Cerebellar nuclear complex (tissue), 1 donor: ENCODE data around the gene ARFGAP1.

Experiments
- DNase-seq, 2 experiments: peaks; one replicate each; lab custom pipeline; 2025; lab: John Stamatoyannopoulos, UW

The ARFGAP1 gene

DNA sequence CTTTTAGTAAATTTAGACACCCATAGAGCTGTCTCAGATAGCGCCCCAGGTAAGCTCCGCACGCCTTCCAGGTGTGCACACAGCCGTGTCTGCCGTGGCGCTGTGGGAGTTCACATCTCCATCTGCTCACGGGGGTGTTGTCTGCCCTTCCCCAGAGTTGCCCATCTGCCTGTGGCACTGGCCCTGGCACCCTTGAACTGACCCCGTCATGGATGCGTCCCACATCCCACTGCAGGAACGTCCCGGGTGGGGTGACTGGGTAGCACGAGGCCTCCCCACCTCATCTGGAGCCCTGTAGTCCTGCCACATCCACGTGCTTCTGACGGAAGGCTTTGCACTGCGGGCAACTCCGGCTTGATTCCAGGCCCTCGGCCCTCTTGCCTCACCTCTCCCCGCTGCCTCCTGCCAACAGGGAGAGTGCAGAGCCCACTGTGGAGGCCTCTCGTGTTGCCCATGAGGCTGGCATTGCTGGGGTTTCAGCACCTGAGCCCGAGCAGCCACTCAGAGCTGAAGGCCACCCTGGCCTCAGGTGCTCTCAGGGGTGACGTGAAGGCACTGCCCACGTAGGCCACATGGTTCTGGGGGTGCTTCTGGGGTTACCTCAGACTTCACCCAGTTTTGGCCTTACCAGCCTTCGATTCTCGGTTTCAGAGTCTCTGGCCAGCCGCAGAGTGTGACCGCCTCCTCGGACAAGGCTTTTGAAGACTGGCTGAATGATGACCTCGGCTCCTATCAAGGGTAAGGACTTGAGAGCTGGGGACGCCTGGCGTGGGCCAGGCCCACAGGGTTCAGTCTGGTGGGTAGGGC, 5.1 kb downstream of the ARFGAP1 start:
- no peak for DNase-seq

DNA sequence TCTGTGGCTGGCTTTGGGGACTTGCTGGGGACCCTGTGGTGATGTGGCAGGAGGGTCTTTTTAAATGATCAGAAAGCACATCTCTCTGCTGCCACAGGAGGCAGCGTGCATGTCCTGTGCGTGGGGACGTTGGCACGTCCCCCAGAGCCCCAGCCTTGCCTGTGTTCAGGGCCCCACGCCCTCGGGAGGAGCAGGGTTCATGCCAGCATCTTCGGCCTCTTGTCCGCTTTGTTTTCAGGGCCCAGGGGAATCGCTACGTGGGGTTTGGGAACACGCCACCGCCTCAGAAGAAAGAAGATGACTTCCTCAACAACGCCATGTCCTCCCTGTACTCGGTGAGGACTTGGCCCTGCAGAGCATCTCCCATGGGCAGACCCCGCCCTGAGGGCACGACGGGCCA, 6.0 kb downstream of the ARFGAP1 start:
- DNase-seq: no peak

DNA sequence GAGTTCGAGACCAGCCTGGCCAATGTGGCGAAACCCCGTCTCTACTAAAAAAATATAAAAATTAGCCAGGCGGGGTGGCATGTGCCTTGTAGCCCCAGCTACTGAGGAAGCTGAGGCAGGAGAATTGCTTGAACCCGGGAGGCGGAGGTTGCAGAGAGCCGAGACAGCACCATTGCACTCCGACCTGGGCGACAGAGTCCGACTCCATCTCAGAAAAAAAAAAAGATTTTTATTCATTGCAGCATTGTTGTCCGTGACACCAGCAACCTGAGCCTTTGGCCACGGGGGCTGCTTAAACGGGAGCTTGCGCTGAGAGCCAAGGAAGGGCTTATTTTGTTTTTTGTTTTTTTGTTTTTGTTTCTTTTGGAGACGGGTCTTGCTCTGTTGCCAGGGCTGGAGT, 7.3 kb downstream of the ARFGAP1 start:
- DNase-seq: no peak

GRCh38 chr20:63280371-63280770, 7.8 kb downstream of the ARFGAP1 start:
- DNase-seq: no peak

DNA sequence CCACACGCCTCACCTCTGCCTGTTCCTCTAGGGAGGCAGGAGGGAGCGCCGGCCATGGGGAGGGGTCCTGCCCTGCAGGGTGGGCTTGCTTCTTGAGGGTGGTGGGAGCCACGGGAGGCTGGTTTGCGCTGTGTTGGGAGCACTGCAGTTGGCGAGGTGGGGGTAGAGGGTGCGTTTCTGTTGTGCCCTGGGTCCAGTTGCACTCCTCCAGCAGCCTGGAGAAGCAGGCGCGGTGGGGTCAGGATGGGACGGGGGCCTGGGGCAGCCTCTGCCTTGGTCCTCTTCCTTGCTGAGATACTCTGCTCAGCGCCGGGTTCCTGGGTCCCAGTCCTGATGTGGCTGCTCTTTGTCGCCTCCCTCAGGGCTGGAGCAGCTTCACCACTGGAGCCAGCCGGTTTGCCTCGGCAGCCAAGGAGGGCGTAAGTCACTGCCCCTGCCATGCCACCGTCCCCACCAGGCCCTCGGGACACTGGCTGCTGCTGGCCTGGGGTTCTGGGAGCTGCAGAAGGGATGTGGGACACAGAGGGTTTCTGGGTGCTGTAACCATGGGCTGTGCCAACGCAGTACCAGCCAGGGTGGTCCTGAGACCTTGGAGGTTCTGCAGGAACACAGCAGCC, 8.4 kb downstream of the ARFGAP1 start:
- DNase-seq: no peak

DNA sequence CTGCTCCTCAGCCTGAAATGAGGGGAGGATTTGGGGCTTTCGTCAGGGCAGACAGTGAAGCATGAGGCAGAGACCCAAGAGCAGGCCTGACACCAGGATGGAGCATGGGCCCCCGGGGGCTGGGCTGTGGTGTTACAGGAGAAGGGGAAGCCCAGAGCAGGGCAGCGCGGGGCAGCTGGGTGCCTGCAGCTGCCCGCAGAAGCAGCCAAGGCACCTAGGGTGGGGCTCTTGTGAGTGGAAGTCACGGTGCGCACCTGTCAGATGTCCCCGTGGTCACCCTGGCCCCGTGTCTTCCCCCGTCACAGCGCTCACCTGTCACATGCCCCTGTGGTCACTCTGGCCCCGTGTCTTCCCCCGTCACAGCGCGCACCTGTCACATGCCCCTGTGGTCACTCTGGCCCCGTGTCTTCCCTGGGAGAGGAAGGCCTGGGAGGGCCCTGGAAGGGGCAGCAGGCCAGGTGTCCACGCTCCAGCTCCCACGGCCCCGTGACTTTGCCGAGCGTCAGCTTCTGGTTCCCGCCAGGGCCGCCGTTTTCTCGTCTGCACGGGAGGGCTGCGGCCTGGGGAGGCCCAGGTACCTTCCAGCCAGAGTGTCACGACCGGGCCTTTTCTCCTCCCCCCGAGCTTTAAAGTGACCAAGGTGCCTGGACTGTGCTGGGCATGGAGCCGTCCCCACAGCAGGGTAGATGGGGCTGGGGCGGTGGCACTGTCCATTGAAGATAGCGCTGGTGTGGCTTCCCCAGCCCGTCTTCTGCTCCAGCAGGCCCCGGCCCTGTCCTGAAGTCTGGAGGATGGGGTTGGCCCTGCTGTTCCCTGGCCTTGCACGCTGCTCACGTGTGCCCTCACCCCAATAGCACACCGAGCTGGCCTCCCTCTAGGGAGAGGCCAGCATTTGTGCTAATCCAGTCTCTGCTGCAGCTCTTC, 9.4 kb downstream of the ARFGAP1 start:
- no peak for DNase-seq

DNA sequence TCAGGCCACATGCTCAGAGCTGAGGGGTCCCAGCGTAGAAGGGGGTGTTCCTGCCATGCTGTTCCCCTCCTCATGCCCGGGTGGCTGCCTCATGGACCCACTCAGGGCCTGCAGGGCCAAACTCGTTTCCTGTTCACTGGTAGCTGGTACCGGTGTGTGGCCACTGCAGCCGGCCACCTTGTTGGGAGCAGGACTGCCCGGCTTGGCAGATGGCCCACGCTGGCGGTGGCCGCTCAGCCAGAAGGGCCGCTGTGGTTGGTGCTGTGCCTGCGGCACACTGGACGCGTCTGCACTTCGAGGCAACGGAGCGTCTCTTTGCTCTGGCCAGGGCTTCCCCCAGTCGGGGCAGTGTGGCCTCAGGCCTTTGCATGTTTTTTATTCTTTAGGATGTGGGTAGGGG, 10.3 kb downstream of the ARFGAP1 start:
- DNase-seq: peak in 1 of 2 experiments; percentile 1

DNA sequence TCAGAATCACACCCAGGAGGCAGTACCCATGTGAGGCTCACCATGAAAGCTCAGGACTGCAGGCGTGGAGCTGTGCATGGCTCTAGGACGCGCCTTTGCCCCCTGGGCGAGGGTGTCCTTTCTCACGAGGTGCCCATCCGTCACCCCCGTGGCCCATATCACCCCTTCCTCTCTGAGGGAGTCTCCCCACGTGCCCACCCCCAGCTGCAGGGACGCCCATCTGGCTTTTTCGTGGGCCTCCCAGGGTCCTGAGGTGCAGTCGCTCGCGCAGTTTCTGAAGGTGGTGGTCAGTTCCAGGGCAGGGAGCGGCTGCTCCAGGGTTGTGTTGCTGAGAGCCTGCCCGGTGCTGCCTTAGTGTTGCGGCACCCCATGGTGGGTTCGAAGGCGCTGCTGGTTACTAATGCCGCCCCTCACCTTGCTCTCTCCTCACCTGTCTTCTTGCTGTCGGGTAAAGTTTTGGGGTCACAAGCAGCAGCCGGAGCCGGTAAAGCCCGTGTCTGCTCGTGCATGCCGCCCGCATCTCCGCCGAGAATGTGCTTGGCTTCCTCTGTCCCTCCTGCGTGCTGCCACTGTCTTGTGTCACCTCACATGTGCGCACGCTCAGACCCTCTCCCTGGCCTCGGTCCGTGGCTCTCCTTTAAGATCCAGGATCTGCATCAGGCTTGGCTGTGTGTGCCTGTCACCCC, 10.9 kb downstream of the ARFGAP1 start:
- no peak for DNase-seq

GRCh38 chr20:63284083-63284440, 11.4 kb downstream of the ARFGAP1 start:
- no peak for DNase-seq

- no peak for DNase-seq
Observed at GRCh38 chr20:63284544-63284949, 11.9 kb downstream of the ARFGAP1 start.

DNA sequence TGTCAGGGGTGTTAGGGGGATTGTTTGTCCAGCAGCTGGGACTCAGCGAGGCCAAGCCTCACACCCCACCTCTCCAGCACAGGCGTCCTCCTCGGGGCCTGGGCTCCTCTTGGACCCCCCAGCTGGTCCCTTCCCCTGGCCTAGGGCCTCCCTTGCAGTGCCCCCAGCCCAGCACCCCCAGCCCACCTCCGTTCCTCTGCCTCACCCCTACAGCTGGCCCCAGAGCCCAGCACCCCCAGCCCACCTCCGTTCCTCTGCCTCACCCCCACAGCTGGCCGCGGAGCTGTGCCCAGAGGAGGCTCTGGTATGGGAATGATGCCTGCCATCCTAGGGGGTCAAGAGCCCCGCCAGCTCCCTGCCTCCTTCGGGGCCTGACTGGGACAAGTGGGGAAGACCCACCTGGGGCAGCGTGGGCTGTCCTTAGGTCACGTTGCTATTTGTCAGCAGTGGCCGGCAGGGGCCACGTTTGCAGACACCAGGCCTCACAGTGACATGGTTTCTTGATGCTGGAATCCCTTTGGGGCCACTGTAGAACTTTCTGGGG, 12.4 kb downstream of the ARFGAP1 start:
- no peak for DNase-seq

DNA sequence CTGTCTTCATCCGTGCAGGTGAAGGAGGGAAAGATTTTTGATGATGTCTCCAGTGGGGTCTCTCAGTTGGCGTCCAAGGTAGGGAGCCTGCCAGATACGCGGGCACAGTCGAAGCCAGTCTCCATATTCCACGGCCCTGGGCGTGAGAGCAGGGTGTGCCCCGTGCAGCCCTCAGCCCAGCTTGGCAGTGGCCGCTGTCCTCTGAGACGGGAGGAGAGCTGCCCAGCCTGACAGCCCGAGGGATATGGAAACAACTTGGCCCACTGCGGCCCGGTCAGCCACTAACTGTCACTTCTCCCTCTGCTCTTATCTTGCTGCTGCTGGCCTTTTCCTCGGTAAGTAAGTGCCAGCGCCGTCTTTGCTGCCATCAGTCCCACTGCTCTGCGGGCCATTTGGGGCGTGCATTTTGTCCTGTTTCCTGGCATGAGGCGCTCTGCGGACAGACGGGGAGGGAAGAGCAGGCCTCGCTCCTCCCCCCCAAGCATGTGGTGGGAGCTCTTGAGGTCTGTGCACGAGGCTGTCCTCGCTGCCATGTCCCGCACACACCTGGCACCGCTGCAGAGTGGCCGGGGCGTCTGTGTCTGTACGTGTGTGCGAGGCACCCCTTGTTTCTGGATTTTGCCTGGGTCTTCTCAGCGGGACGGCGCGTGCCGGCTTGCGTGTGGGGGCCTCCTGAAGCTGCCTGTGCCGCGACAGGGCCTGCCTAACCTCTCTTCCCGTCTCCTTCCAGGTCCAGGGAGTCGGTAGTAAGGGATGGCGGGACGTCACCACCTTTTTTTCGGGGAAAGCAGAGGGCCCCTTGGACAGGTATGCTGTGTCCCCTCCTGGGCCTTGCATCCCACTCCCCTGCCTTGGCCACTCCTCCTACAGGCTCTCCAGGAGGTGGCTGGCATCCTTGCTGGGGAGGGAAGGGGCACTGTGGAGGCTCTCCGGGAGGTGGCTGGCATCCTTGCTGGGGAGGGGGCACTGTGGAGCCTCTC, 13.3 kb downstream of the ARFGAP1 start:
- DNase-seq: no peak

- no peak for DNase-seq
Observed at GRCh38 chr20:63286781-63287696, 14.4 kb downstream of the ARFGAP1 start.

DNA sequence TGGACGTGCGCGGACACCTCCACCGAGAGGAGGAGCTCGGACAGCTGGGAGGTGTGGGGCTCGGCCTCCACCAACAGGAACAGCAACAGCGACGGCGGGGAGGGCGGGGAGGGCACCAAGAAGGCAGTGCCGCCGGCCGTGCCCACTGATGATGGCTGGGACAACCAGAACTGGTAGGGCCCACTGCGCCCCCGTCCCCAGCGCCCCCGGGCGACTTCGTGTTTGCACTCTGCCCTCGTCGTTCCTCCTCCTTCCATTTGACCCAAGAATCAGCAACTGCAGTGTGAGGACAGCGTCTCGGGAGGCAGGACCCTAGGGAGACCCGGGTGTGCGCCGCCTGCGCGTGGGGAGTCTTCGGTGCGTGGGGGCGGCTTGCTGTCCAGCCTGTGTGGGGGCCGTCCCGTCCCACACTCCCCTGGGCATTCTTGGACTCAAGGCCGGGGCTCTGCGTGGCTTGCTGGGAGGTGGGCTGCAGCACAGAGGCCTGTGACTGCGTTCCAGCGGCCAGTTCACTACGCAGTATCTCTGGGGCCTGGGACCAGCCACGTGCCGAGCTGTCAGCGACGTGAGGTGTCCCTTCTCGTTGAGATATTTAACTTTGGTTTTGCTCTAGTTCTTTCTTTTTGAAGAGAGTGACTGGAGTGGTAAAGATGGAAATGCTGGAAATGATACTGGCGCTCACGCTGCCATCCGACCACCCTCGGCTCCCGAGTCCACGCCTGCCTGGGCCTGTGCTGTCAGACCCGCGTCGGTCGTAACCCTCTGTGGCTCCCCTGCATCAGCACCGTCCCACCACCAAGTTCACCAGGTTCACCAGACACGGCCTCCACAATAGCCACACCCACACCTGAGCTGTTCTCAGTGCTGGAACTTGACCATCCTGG, 15.3 kb downstream of the ARFGAP1 start:
- DNase-seq: no peak

GRCh38 chr20:63288581-63289251, 16.1 kb downstream of the ARFGAP1 start:
- no peak for DNase-seq

GRCh38 chr20:63289311-63290135, 16.9 kb downstream of the ARFGAP1 start:
- no peak for DNase-seq

GRCh38 chr20:63290136-63290676, 17.6 kb downstream of the ARFGAP1 start:
- no peak for DNase-seq
